Left lung (tissue), 10 donors: Measurements from ENCODE around the gene DIP2C. TPM values are rescaled to one million over a fixed set of nuclear protein-coding genes. Genes with fewer than 3 reads are reported as not detected.

ENCODE experiments used
- ATAC-seq: fragments of 200-7000 bp; cut with Tn5 transposase; one replicate; pipeline ENCODE4 v1.9.1; 2020; ENCODE audit warnings: moderate library complexity
- DNase-seq, 4 donors: peaks; one replicate each; pipeline ENCODE4 v3.0.0-alpha.2; 2013 to 2020
- H3K27ac ChIP-seq, 2 donors: fragments of 200-600 bp; sonication (generic) in 1 of 2; one replicate each; pipeline versions ENCODE4 v1.5.0 to v1.8.0; 2020 to 2021
- H3K27me3 ChIP-seq, 2 donors: fragments of 200-600 bp; sonication (generic) in 1 of 2; one replicate each; pipeline versions ENCODE4 v1.5.0 to v1.8.0; 2020 to 2021
- H3K36me3 ChIP-seq, 2 donors: fragments of 200-600 bp; sonication (generic) in 1 of 2; one replicate each; pipeline versions ENCODE4 v1.5.0 to v1.8.0; 2020 to 2021
- H3K4me1 ChIP-seq, 2 donors: fragments of 200-600 bp; one replicate each; pipeline ENCODE4 v1.8.0; 2021
- H3K4me3 ChIP-seq, 2 donors: fragments of 200-600 bp; sonication (generic) in 1 of 2; one replicate each; pipeline versions ENCODE4 v1.5.0 to v1.8.0; 2020 to 2021; ENCODE audit warnings: mild to moderate bottlenecking in 1 of 2
- H3K9me3 ChIP-seq, 2 donors: fragments of 200-600 bp; sonication (generic) in 1 of 2; one replicate each; pipeline versions ENCODE4 v1.5.0 to v1.8.0; 2020 to 2021
- intact Hi-C, 2 donors: fragments of 100-400 bp; cut with DNase I; formaldehyde crosslinking; loops; one replicate each; pipeline versions ENCODE4 v1.11.2 to v1.14.2; 2022
- polyA plus RNA-seq, 6 donors: library from polyadenylated mRNA; unstranded; fragments of 120-200 nt; gene quantifications; one replicate each; pipeline ENCODE4 v1.2.1, GENCODE V29; 2013; ENCODE audit not compliant: insufficient read length in 6 of 6
- total RNA-seq, 2 donors: library from RNA; stranded (reverse); fragmentation: NEBNext Ultra II Directional; extraction: Animal tissue kit (Norgen Biotek cat#: 25700); gene quantifications; one replicate each; pipeline ENCODE4 v1.2.1, GENCODE V29; 2021
- TF ChIP-seq, protein P1 (sequence below), 2 donors: fragments of 200-600 bp; sonication (generic) in 1 of 2; IDR thresholded peaks; one replicate each; pipeline versions ENCODE4 v1.5.0 to v1.8.0; 2021; ENCODE audit warnings: antibody characterized with exemption in 2 of 2
- donor health status: DM: no; HTN: yes; CAD: no.
- donor health status: DM: no; HTN: no; CAD: no.

DIP2C gene
- total and polyA plus RNA-seq, 8 donors, result 10.5 to 22.5 (median 19.5) TPM

DNA sequence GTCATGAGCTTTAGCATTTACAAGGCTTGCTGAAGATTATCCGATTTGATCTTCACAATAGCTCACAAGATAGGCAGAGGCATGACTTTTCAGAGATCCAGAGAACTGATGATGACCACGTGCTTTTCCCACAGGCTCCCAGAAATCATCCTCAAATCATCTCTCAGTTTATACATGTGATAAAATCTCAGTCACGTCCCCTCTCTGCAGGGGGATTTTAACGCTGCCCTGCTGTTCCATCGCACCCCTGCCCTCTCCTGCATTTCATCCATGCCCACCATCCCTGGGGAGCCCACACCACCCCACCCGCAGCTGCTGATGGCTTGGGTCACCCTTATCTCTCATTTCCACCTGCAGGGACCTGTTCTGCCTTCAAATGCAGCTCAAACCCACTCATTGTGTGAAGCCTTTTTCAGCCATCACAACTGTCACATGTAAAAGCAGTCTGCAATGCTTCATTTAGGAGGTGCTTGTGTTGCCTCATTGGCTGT, 141.8 kb downstream of the DIP2C start:
- intact Hi-C loops, result no loop called here
- Histone ChIP-seq H3K27me3 (no peaks in the 10 kb centered on the region), H3K4me3 (no peak overlapping the region), H3K27ac (no peak overlapping the region), H3K4me1 (peaks cover 0 to 12% of the 10 kb centered on the region in 2 donors), H3K36me3 (no peaks in the 10 kb centered on the region), H3K9me3 (no peaks in the 10 kb centered on the region)
- TF ChIP-seq, protein P1, sequence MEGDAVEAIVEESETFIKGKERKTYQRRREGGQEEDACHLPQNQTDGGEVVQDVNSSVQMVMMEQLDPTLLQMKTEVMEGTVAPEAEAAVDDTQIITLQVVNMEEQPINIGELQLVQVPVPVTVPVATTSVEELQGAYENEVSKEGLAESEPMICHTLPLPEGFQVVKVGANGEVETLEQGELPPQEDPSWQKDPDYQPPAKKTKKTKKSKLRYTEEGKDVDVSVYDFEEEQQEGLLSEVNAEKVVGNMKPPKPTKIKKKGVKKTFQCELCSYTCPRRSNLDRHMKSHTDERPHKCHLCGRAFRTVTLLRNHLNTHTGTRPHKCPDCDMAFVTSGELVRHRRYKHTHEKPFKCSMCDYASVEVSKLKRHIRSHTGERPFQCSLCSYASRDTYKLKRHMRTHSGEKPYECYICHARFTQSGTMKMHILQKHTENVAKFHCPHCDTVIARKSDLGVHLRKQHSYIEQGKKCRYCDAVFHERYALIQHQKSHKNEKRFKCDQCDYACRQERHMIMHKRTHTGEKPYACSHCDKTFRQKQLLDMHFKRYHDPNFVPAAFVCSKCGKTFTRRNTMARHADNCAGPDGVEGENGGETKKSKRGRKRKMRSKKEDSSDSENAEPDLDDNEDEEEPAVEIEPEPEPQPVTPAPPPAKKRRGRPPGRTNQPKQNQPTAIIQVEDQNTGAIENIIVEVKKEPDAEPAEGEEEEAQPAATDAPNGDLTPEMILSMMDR (IDR thresholded peaks at IDR 0.05), result no peak
- no peak for ATAC-seq
- DNase-seq, result no peak

DNA sequence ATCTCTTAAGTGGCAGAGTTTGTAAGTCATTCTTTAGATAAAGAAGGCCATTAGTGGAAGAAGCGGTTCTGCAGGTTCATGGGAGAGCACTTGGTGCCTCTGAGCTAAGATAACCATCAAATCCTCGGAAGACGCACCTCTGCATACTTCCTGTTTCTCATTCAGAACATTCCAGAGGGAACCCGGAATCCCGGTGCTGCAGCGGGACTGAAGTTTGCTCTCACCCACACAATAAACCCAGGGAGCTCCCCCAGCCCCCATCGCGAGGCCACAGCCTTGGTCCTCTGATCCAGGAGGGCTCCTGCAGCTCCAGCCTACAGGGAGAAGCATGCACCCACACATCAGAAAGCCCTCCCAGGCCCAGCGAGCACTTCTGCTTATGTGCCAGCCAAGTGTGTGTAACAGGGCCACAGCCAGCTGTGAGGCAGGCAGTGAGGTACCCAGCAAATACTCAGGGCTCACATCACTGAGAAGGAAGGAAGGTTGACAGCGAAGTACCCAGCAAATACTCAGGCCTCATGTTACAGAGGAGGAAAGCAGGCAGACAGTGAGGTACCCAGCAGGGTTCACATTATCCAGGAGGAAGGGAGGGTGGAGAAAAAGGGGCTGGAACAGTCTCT, 142.4 kb downstream of the DIP2C start:
- peak in 1 of 4 donors; percentile 56 for DNase-seq
- TF ChIP-seq, protein P1 (IDR thresholded peaks at IDR 0.05), result no peak
- Histone ChIP-seq H3K27ac (no peak overlapping the region), H3K4me1 (peaks cover 0 to 12% of the 10 kb centered on the region in 2 donors), H3K27me3 (no peaks in the 10 kb centered on the region), H3K4me3 (no peak overlapping the region), H3K36me3 (no peaks in the 10 kb centered on the region), H3K9me3 (no peaks in the 10 kb centered on the region)
- peak; percentile 70 for ATAC-seq
- intact Hi-C loops, result no loop called here

DNA sequence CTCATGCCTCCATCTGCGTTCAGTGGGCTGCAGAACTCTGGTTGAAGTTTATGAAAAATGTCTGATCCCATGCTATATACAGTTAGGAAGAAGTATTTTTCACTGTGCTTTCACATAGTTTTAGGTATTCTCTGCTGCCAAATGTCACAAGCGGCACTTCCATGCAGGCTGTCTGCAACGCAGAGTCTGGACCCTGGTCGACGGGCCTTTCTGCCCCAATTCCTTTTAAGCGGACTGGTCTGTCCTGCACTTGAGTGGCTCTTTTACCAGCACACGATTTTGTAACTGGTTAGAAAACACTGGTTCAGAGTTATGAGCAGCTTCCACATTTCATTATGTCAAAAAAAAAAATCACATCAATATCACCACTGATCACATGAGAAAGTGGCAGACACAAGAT, 143.0 kb downstream of the DIP2C start:
- TF ChIP-seq, protein P1 (IDR thresholded peaks at IDR 0.05), result no peak
- intact Hi-C loops, result no loop called here
- no peaks in the 10 kb centered on the region for H3K27me3 ChIP-seq
- H3K4me1 ChIP-seq, result peaks cover 0 to 12% of the 10 kb centered on the region in 2 donors
- no peak overlapping the region for H3K27ac ChIP-seq
- DNase-seq (no peak), ATAC-seq (peak; percentile 34)
- no peaks in the 10 kb centered on the region for H3K36me3 ChIP-seq
- H3K4me3 ChIP-seq, result no peak overlapping the region
- no peaks in the 10 kb centered on the region for H3K9me3 ChIP-seq

DNA sequence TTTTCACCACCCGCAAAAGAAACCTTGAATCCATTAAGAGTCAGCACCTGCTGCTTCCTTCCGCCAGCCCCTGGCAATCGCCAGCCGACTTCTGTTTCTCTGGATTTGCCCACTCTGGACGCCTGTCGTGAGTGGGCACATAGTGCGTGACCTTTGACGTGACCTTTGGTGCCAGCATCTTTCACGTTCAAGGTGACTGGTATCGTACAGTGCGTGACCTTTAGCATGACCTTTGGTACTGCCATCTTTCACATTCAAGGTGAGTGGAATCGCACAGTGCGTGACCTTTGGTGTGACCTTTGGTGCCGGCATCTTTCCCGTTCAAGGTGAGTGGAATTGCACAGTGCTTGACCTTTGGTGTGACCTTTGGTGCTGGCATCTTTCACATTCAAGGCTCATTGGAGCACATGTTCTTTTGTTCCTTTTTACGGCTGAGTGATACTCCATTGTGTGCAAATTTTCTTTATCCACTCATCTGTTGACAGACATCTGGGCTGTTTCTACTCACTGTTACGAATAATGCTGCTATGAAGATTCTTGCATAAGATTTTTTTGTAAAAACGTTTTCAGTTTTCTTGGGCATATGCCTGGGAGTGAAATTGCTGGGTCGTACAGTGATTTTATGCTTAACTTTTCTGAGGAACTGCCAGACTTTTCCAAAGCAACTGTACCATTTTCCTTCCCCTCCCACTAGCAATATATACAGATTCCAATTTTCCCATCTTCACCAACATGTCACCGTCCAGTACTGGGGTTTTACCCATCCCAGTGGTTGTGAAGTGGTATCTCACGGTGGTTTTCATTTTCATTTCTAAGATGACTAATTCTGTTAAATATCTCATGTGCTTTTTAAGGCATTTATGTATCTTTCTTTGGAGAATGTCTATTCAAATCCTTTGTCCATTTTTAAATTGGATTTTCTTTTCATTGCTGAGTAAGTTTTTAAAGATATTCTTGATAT, 145.3 kb downstream of the DIP2C start:
- no peaks in the 10 kb centered on the region for H3K27me3 ChIP-seq
- peaks cover 0 to 12% of the 10 kb centered on the region in 2 donors for H3K4me1 ChIP-seq
- TF ChIP-seq, protein P1 (IDR thresholded peaks at IDR 0.05), result no peak
- ATAC-seq, result no peak
- no peak for DNase-seq
- H3K36me3 ChIP-seq, result no peaks in the 10 kb centered on the region
- H3K9me3 ChIP-seq, result no peaks in the 10 kb centered on the region
- intact Hi-C loops, result no loop called here
- H3K27ac ChIP-seq, result no peak overlapping the region
- no peak overlapping the region for H3K4me3 ChIP-seq

DNA sequence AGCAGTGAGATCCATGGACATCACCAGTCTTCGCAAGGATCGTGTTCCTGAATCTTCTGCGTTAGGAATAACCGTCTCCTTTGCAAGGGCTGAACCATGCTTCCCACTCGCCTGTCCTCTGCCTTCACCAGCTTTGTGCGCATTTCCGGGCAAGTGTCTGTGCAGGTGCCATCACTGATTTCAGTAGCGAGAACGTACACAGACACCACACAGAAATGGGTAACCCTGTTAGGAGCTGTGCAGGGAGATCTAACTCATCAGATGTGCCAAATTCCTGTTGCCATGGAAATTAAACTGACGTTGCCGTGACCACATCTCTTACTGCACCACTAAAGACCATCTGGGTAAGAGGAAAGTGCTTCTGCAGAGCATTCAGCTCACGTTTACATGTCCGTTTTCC, 146.3 kb downstream of the DIP2C start:
- Histone ChIP-seq H3K27me3 (no peaks in the 10 kb centered on the region), H3K4me3 (no peak overlapping the region), H3K36me3 (no peaks in the 10 kb centered on the region), H3K27ac (no peak overlapping the region), H3K4me1 (peaks cover 0 to 12% of the 10 kb centered on the region in 2 donors), H3K9me3 (no peaks in the 10 kb centered on the region)
- TF ChIP-seq, protein P1 (IDR thresholded peaks at IDR 0.05), result no peak
- DNase-seq (no peak), ATAC-seq (no peak)
- intact Hi-C loops, result no loop called here
